ENCODE results near the gene KCNN2. TPM values are rescaled to one million over a fixed set of nuclear protein-coding genes. Genes with fewer than 3 reads are reported as not detected.

The KCNN2 gene
- total RNA-seq, 3 donors from 2014 or later (not counting 1 experiment from before 2014, with no cell fraction given): not detected

DNA sequence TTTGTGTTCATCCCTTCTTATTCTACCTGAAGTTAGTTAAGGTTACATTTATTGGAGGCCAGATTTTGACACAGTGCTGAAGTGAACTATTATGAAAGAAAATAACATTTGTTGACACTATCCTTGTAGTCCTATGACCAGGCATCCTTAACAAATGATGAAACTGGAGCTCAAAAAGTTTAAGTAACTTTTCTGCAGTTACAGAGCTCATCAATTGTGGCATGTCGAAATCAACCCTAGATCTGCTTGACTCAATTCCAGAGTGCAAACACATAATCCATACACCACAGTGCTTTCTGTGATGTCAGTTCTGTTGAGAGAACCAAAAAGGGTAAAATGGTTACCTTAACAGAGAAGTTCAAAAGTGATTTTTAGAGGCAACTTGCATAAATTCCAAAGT is 28.6 kb downstream of the KCNN2 start:
- no peaks in the 10 kb centered on the region for H3K4me1 ChIP-seq (ENCODE audit: control insufficient read depth, insufficient read depth, low read length)

DNA sequence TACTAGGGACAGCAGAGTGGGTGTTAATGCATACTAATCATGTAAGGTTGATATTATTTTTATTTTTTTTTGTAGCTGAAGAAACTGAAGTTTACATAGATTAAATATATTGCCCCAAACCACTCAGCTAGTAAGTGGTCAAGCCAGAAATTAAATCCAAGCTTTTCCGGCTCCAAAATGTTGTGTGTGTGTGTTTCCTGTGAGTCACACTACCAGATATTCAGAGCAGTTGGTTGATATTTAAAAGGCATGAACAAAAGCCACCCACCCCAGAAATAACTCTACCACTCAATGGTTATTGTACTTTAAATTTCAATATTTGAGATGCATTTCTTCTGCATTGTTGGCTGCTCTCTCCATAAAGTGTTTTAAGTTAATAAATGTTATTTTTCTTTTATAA is 29.5 kb downstream of the KCNN2 start:
- Histone ChIP-seq H3K4me1 (ENCODE audit: control insufficient read depth, insufficient read depth, low read length) (no peaks in the 10 kb centered on the region), H3K9me3 (ENCODE audit: control insufficient read depth, insufficient read depth, low read length) (no peaks in the 10 kb centered on the region), H3K27me3 (ENCODE audit: control insufficient read depth, insufficient read depth, low read length) (no peaks in the 10 kb centered on the region), H3K36me3 (ENCODE audit: control insufficient read depth, insufficient read depth, low read length) (no peaks in the 10 kb centered on the region), H3K4me3 (ENCODE audit: low read length) (no peak overlapping the region), H3K27ac (ENCODE audit: low read length) (no peak overlapping the region)
- Mint-ChIP-seq H3K4me1 (no peaks in the 10 kb centered on the region), H3K27ac (no peak overlapping the region), H3K36me3 (no peaks in the 10 kb centered on the region), H3K9me3 (peaks cover 3 to 5% of the 10 kb centered on the region in 2 donors), H3K4me3 (no peak overlapping the region), H3K27me3 (ENCODE audit: low read depth in 2 of 2) (no peaks in the 10 kb centered on the region)
- intact Hi-C loops (cut with micrococcal nuclease): no loop called here
- TF ChIP-seq CTCF (IDR thresholded peaks at IDR 0.05): no peak
- no peak for ATAC-seq
- WGBS (ENCODE audit: insufficient coverage): no CpG with 5 or more reads among the region's 1 CpG
- DNase-seq: no peak

More for the DNA sequence above, 28.6 kb downstream of the KCNN2 start:
- Mint-ChIP-seq H3K27me3 (ENCODE audit: low read depth in 2 of 2) (no peaks in the 10 kb centered on the region), H3K4me1 (no peaks in the 10 kb centered on the region), H3K27ac (no peak overlapping the region), H3K36me3 (no peaks in the 10 kb centered on the region), H3K4me3 (no peak overlapping the region), H3K9me3 (peaks cover 0 to 2% of the 10 kb centered on the region in 2 donors)
- H3K4me3 ChIP-seq (ENCODE audit: low read length): no peak overlapping the region
- DNase-seq (no peak), ATAC-seq (no peak)
- H3K9me3 ChIP-seq (ENCODE audit: control insufficient read depth, insufficient read depth, low read length): no peaks in the 10 kb centered on the region
- no peak overlapping the region for H3K27ac ChIP-seq (ENCODE audit: low read length)
- H3K27me3 ChIP-seq (ENCODE audit: control insufficient read depth, insufficient read depth, low read length): no peaks in the 10 kb centered on the region
- no peak for TF ChIP-seq CTCF (IDR thresholded peaks at IDR 0.05)
- 80% methylated on average over 1 of the region's 1 CpG for WGBS (ENCODE audit: insufficient coverage)
- H3K36me3 ChIP-seq (ENCODE audit: control insufficient read depth, insufficient read depth, low read length): no peaks in the 10 kb centered on the region
- intact Hi-C loops (cut with micrococcal nuclease): no loop called here

DNA sequence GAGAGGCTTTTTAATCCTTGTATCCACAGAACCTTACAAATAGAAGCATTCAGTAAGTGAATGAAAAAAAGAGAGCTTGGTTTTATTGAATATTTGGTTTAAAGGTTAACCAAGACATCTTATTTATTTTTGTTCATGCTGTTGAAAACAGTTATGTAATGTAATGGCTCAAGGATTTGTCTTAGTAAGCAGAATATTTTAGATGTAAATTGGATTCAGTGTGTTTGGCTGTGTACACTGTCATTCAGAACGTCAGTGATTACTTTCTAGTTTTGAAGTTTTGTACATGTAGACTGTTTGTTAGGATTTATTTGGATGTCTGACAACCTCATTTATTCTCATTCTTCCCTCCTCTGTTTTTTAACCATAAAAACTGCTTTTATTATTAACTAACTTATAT is 31.3 kb downstream of the KCNN2 start:
- H3K36me3 ChIP-seq (ENCODE audit: control insufficient read depth, insufficient read depth, low read length): no peaks in the 10 kb centered on the region
- intact Hi-C loops (cut with micrococcal nuclease): no loop called here
- no peak overlapping the region for H3K4me3 Mint-ChIP-seq
- ATAC-seq: no peak
- no peaks in the 10 kb centered on the region for H3K9me3 ChIP-seq (ENCODE audit: control insufficient read depth, insufficient read depth, low read length)
- no CpG with 5 or more reads among the region's 1 CpG for WGBS (ENCODE audit: insufficient coverage)
- no peaks in the 10 kb centered on the region for H3K4me1 ChIP-seq (ENCODE audit: control insufficient read depth, insufficient read depth, low read length)
- TF ChIP-seq CTCF (IDR thresholded peaks at IDR 0.05): no peak
- no peaks in the 10 kb centered on the region for H3K27me3 ChIP-seq (ENCODE audit: control insufficient read depth, insufficient read depth, low read length)
- H3K4me1 Mint-ChIP-seq: no peaks in the 10 kb centered on the region
- H3K4me3 ChIP-seq (ENCODE audit: low read length): no peak overlapping the region
- no peak overlapping the region for H3K27ac ChIP-seq (ENCODE audit: low read length)
- H3K36me3 Mint-ChIP-seq: no peaks in the 10 kb centered on the region
- no peaks in the 10 kb centered on the region for H3K27me3 Mint-ChIP-seq (ENCODE audit: low read depth in 2 of 2)
- H3K9me3 Mint-ChIP-seq: peaks cover 3 to 4% of the 10 kb centered on the region in 2 donors
- H3K27ac Mint-ChIP-seq: no peak overlapping the region
- no peak for DNase-seq

GRCh38 chr5:114402206-114402605 is 40.3 kb downstream of the KCNN2 start:
- H3K27ac ChIP-seq (ENCODE audit: low read length): no peak overlapping the region
- WGBS (ENCODE audit: insufficient coverage): 61% methylated on average over 1 of the region's 1 CpG
- ATAC-seq (no peak), DNase-seq (no peak)
- Mint-ChIP-seq H3K36me3 (no peaks in the 10 kb centered on the region), H3K4me1 (no peaks in the 10 kb centered on the region), H3K4me3 (no peak overlapping the region), H3K9me3 (peaks cover 3 to 4% of the 10 kb centered on the region in 2 donors), H3K27ac (no peak overlapping the region), H3K27me3 (ENCODE audit: low read depth in 2 of 2) (no peaks in the 10 kb centered on the region)
- H3K27me3 ChIP-seq (ENCODE audit: control insufficient read depth, insufficient read depth, low read length): no peaks in the 10 kb centered on the region
- H3K4me3 ChIP-seq (ENCODE audit: low read length): no peak overlapping the region
- H3K9me3 ChIP-seq (ENCODE audit: control insufficient read depth, insufficient read depth, low read length): no peaks in the 10 kb centered on the region
- no peaks in the 10 kb centered on the region for H3K4me1 ChIP-seq (ENCODE audit: control insufficient read depth, insufficient read depth, low read length)
- no peaks in the 10 kb centered on the region for H3K36me3 ChIP-seq (ENCODE audit: control insufficient read depth, insufficient read depth, low read length)
- intact Hi-C loops (cut with micrococcal nuclease): no loop called here
- no peak for TF ChIP-seq CTCF (IDR thresholded peaks at IDR 0.05)

Measured in natural killer cell (primary cell).